HG02938 (cell line): ENCODE measurements around the gene CHAC2.
"Not testable (repeated sequence)": the region's sequence is repeated elsewhere in the genome, so short reads cannot be mapped to it uniquely, and the experiment has no call there.

Experiments used
- ATAC-seq: cut with Tn5 transposase; IDR thresholded peaks from one replicate; pipeline ENCODE4 v1.9.1; 2021; ENCODE audit warnings: mild to moderate bottlenecking, moderate library complexity; ENCODE audit not compliant: unreplicated experiment

Gene CHAC2

DNA sequence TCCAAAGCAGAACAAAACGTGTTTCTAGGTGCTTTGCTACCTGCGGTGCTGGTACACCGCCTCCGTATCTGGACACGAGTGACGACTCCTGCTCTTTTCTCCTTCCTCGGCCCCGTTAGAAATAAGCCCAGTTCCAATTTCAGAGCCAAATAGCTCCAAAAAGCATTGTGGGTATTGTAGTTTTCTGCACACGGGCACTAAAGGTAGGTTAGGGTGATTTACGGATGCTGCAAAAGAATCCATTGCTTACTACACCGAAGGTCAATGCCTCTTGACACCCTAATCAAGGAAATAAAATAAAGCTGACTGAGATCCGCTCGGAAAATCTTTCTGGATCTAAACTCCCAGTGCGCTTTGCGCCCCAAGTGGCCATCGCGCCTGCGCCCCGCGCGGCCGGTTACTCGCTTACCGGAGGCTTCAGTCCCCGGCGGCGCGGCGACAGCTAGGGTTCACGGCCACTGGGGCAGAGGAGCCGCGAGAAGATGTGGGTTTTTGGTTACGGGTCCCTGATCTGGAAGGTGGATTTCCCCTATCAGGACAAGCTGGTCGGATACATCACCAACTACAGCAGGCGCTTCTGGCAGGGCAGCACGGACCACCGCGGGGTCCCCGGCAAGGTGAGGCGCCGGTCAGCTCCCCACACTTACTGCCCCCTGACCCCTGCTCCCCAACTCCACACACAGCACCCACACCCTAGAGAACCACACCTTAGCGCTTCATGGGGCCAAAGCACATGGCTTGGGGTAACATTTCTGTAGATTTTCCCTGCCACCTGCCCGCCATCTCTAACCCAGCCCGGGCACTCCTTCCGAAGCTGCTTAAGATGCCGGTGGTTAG is at the start of gene CHAC2:
Gene CHAC2 (plus strand): TSS at position 400 of the 837 bp plus-strand sequence. CDS start 83 bp downstream, at position 483.
- peak; percentile 93 for ATAC-seq

DNA sequence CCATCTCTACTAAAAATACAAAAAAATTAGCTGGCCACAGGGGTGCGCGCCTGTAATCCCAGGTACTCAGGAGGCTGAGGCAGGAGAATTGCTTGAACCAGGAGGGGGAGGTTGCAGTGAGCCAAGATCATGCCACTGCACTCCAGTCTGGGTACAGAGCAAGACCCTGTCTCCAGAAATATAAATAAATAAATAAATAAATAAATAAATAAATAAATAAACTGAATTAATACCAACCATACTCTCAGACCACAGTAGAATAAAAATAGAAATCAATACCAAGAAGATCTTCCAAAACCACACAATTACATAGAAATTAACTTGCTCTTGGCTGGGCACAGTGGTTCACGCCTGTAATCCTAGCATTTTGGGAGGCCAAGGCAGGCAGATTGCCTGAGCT is 46.7 kb upstream of the CHAC2 start:
- ATAC-seq: not testable (repeated sequence)

DNA sequence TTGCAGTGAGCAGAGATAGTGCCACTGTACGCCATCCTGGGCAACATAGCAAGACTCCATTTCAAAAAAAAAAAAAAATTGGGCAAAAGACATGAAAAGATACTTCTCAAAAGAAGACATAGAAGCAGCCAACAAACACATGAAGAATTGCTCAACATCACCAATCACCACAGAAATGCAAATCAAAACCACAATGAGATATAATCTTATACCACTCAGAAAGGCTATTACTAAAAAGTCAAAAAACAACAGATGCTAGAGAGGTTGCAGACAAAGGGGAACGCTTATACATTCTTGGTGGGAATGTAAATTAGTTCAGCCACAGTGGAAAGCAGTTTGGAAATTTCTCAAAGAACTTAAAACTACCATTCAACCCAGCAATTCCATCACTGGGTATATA is 43.1 kb upstream of the CHAC2 start:
- no peak for ATAC-seq

DNA sequence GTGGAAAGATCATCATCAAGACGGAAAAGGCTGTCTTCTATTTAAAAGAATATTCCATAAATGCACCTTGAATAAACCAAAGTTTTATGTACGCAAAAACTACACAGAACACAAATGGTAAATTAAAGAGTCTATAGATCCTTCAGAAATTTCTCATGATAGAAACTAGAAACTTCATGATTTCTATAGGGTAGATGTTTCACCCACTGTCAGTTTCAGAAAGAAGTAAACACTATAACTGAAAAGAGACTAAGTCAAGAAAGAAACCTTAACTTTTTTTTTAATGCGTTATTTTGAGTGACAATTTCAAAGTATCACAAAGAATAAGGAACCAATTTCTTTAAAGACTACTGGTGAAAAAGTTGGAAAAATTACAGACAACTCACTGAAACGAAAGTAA is 41.9 kb upstream of the CHAC2 start:
- ATAC-seq: no peak

DNA sequence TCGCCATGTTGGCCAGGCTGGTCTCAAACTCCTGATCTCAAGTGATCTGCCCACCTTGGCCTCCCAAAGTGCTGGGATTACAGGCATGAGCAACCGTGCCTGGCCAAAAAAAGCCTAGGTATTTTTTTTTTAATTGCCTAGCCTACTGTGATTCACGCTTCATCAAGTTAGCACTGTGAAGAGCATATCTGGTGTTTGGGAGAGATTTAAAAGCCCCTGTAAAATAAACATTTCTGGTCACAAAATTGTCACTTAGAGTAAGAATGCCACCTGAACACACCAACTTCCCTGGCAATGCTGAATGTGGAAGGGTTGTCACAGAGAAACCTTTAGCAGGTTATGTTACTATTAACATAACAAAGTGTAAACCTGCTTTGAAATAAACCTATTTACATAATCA is 39.7 kb upstream of the CHAC2 start:
- no peak for ATAC-seq

DNA sequence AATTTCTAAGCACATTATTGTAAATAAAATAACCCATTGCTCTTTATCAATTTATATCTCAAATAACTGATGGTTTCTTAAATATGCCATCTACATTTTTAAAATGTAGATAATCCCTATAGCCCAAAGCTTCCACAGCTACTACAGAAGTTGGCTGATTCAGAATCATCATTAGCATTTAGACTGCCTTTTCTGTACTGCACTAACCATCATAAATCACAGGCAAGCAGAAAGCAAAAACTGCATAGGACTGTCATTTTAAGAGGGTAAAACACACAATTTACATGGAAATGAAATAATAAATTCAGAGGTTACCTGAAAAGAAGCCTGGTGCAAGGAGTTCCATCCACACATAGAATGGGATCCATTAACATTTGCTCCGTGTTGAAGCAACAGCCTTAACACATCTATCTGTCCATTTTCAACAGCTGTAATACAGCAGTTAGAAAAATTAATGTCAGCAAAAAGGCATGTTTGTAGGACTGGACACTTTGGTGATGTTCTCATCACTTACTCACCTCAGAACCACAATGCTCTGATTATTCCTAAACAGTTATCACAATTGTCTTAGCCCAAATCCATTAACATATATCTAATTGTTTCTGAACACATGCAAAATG is 38.4 kb upstream of the CHAC2 start:
- no peak for ATAC-seq

DNA sequence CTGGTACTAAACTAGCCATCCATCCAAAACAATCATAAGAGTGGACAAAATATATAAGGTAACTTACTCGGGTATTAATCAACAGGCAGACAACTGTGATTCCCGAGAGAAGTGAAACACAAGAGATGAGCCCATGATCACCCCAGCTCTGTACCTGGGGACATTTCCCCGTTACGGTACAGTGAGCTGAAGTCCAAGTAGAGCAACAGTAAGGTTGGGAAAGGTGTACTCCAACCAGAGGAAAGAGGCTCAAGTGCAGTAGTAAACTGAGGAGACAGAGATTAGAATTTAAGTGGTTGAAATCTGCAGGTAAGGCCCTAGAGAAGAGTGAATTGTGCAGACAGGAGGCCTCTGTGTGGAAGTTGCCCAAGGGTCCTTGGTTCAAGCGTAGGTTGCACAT is 30.5 kb upstream of the CHAC2 start:
- ATAC-seq: no peak

DNA sequence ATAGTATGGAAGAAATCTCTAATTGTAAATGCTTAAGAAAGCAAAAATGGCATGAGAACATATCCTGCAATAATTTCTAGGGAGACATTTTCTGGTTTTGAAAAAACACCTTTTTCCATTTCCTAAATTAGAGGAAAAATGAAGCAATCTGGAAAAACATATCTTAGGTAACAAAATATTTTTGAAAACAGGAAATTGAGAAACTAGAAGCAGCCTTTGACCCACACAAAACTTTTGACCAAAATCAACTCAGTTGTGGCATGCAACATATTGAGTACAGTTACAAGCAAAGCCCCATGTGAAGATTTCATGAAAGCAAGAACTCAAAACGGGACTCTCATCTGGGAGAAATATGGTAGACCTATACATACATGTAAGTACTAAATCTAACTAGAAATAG is 28.6 kb upstream of the CHAC2 start:
- no peak for ATAC-seq

DNA sequence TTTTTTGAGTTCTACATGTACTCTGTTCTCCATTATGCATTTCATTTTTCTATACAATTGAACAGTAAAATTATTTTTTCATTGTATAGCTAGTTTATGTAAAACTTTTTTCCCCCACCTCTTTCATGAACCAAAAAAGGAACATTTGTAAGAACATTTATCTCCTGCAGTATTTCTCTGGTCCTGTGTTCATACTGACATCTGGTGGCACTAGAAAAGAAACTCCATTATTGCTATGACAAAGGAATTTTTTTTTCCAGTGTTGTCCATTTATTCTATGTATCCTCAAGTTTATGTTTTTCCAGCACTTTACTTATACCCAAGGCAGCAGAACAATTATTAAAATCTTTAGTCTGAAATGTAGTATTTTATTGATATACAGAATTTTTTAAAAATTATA is 27.4 kb upstream of the CHAC2 start:
- ATAC-seq: no peak

DNA sequence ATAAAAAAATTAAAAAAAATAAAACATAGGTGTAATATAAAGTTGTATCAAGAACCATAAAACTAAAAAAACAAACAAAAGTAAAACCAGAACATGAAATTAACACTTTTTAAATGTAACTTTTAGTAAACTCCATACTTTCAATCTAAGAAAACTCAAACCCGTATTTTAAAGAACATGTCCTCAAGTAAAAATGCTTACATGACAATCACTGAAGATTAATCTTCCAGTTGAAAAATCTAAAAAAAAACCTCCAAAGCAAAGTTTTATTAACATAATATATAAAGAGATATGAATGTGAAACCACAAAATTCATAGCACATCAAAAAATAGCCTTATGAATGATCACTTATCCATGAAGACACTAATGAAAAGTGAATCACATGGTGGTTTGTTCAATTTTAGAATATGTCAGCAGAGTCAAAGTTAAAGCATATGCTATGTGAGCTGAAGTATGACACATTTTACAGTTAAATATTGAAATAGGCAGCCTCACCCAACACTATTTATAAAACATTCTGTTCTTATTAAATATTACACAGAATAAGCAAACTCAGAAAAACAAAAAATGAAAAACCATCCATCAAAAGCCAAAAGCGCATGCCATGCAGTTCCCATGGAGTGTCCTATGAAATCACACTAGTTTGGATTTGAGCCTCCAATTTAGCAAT is 23.1 kb upstream of the CHAC2 start:
- no peak for ATAC-seq

DNA sequence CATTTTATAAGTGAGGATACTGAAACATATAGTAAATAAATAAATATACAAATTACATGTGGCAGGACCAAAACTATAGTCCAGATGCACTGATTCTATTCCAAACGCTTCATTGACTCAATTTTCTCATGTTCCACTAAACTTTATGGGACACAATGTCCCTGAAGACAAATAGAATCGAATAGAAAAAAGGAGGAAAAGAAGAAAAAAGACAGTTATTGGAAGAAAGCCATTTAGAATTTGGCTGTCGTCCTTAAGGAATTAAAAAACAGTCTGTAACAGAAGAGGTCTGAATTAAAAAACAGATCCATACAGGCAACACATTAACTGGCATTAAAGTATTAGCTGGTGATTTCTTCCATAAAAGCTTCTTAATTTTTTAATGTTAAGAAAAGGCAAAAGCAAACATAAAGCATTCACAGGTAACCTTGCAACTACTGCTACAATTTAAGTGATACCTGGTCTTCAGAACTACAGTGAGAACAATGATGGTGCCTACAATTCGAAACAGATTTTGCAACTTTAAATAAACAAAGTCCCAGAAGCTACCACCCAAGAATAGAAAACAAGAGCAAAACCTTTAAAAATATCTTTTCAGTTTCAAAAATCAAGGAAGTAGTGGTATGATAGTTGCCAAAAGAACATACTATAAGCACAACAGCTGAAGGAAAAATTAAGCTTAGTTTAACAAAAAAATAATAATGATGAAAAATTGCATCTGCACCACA is 17.4 kb upstream of the CHAC2 start:
- ATAC-seq: no peak

DNA sequence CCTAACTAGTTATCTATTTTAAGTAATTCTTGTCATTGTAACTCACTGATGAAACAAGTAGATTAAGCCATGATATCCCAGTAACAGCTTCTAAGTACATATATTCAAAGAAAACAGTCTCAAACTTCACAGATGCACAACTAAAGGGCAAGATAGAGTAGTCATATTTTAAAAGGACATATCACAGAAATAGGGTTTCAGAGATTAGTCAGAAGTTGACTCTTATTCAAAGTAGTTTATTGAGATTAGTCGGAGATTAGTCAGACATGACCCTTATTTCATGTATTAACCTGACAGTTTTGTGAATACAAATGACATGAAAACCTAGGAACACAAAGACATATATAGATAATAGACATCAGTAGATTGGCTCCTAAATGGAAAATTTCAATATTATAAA is 15.9 kb upstream of the CHAC2 start:
- ATAC-seq: peak; percentile 98

DNA sequence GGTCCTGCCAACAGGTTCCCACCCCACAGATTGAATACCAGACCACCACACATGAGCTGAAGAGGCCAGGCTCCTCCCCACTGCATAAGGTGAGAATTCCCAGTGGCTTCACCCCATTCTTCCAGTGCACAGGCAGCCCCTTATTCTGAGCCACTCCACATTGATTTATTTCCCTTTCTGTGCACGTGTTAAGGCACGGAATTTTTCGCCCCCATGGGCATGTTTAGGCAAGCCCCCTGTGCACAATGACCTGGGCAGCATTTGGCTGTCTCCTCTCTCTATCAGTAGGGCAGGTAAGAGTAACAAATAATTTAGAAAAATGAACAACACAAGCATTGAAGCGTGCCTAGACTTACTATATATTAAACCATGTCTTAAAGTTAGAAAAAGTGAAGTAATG is 15.2 kb upstream of the CHAC2 start:
- no peak for ATAC-seq

DNA sequence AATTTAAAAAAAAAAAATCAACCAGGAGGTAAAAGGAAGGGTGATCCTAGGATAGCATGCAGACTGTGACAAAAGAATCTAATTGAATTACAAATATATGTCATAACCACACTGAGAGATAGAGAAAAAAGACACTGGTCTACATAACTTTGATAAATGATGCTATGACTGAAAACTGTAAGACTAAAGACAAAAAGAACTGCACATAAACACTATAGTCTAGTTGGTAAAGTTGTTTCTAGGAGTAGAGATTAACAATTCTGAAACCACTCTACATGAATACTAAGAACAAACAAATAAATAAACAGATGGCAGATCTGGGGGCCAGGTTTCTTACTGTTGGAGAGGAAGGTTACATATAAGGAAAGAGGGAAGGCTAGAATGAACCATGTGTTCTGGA is 14.6 kb upstream of the CHAC2 start:
- ATAC-seq: no peak

DNA sequence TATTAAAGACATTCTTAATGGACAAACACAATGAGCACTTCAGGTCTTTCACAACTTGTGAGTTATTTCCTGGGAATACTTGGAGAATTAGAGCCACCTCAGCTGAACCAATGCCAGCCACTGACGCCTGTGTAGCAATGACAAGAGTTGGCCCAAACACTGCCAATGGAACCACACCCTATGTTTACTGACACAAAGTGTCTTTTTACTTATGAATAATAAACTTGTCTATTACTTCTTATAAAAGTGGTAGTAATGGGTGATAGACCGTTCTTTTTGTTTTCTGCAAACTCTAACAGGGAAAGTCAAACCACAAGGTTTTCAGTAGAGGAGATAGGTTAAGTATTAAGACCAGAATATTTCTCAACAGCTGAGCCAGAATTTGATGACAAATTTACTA is 12.5 kb upstream of the CHAC2 start:
- ATAC-seq: no peak

DNA sequence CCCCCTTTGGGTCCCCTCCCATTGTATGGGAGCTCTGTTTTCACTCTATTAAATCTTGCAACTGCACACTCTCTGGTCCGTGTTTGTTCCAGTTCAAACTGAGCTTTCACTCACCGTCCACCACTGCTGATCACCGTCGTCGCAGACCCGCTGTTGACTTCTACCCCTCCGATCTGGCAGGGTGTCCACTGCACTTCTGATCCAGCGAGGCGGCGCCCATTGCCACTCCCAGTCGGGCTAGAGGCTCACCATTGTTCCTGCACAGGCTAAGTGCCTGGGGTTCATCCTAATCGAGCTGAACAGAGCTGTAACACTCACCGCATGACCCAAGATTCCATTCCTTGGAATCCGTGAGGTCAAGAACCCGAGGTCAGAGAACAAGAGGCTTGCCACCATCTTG is 11.0 kb upstream of the CHAC2 start:
- no peak for ATAC-seq

DNA sequence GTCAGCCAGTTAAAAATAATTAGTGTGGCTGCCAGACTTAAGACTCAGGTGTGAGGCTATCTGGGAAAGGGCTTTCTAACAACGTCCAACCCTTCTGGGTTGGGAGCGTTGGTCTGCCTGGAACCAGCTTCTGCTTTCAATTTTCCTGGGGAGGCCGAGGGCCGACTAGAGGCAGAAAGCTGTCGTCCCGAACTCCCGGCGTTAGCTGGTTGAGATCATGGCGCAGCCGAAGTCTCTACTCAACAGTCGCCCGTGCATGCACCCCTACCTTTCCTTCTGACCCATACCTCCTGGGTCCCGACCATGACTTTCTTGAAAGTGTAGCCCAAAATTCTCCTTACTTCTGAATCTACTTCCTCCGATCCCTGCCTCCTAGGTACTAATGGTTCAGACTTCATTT is 10.4 kb upstream of the CHAC2 start:
- not testable (repeated sequence) for ATAC-seq

DNA sequence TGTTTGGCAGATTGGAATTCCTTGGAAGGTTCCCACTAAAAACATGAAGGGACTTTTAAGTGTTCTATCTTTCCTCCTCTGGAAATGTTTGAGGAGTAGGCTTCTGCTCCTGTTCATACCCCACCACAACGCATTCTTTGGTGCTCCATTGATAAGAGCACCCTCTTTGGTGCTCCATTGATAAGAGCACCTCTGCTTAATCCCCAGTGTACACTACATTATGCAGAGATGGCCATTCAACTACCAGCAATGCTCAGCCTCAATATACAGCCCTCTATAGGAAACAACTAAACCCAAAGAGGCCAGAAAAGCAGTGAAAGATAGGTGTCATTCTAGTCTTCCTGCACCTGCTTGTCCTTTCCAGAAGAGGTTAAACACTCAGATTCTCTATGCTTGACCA is 1.8 kb upstream of the CHAC2 start:
- ATAC-seq: no peak

DNA sequence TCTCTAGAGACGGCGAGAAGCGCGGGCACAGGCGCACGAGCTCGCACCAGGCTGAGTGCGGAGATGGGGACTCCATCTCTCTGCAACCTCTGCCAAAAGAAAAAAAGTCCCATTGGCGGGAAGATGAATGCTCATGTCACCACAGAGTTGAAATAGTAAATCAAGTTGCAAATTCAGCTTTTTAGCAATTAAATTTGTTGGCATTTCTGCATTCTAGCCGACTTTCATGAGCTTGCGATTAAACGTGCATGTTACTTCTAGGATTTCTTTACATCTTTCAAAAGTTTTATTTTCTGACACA is 588 bp downstream of the CHAC2 start:
- ATAC-seq: peak; percentile 42

DNA sequence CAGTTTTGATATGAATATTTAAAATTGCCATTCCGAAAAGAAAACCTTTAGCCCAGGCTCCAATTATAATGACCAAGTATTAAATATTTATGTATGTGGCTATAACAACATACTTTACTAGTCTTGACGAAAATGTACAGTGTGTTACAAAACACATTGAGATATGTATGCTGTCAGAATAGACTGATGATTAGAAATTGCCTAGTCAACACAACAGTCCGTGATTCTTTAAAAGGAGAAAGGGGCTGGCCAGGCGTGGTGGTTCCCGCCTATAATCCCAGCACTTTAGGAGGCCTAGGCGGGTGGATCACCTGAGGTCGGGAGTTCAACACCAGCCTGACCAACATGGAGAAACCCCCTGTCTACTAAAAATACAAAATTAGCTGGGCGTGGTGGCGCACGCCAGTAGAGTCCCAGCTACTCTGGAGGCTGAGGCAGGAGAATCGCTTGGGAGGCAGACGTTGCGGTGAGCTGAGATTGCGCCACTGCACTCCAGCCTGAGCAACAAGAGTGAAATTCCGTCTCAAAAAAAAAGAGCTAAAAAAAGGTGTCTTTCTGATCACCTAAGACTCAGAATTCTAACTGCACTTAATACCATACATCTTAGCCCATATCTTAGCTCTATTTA is 1.8 kb downstream of the CHAC2 start:
- no peak for ATAC-seq

DNA sequence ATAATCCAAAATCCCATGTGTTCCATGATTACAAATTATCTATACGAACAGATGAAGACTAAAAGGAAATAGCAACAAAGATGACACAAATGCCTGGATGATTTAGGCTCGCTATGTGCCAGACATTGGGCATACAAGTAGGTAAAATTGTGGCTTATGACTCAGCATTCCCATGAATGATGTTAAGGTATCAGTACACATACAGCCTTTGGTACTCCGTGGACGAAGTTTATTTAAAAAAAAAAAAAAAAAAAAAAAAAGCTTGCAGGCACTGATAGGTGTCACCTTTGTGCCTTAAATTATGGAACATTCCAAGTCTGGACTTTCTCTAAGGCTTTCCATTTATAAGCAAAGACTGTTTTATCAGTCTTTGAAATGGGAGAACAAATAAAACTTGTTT is 2.7 kb downstream of the CHAC2 start:
- no peak for ATAC-seq
